ENCODE data around the gene KLRF2.

Gene KLRF2

GRCh38 chr12:9936591-9936990 is 55.3 kb downstream of the KLRF2 start:
- no peak for DNase-seq (ENCODE audit: low read depth)

- DNase-seq (ENCODE audit: low read depth) = no peak
These were observed 59.1 kb downstream of the KLRF2 start for GRCh38 chr12:9940375-9940774.

GRCh38 chr12:9941838-9942237 is 60.5 kb downstream of the KLRF2 start:
- no peak for DNase-seq (ENCODE audit: low read depth)

GRCh38 chr12:9943240-9943639 is 62.0 kb downstream of the KLRF2 start:
- no peak for DNase-seq (ENCODE audit: low read depth)

- no peak for DNase-seq (ENCODE audit: low read depth)
These were observed 63.1 kb downstream of the KLRF2 start for GRCh38 chr12:9944391-9944790.

Measured in stimulated activated CD8-positive, alpha-beta memory T cell treated with anti-CD3 and anti-CD28 coated beads, Interleukin-12 subunit alpha, Interleukin-12 subunit beta, amount 100 ng/mL, for 4 hours (primary cell).